BJ (cell line): ENCODE measurements around the gene CYP3A5. TPM values are rescaled to one million over a fixed set of nuclear protein-coding genes. Genes with fewer than 3 reads are reported as not detected.

Experiments
- CTCF ChIA-PET: fragments of 350-600 bp; formaldehyde crosslinking; extraction: SDS; loops from one replicate; lab custom pipeline; 2021; ENCODE audit warnings: antibody characterized with exemption, inconsistent platforms; lab: Yijun Ruan, JAX
- POLR2A ChIA-PET: fragments of 300-600 bp; sonication (Branson Sonifier 250); formaldehyde crosslinking; extraction: SDS; loops from one replicate; lab custom pipeline; 2021; ENCODE audit warnings: antibody characterized with exemption; lab: Charles Lee
- DNase-seq: peaks from one replicate; pipeline ENCODE4 v3.0.0-alpha.2; 2011; ENCODE audit warnings: low read depth
- H3K27me3 ChIP-seq: 2 replicates; pipeline ENCODE4 v1.6.0; 2011; ENCODE audit warnings: low read length; ENCODE audit not compliant: control insufficient read depth, insufficient read depth
- H3K36me3 ChIP-seq: 2 replicates; pipeline ENCODE4 v1.5.1; 2011; ENCODE audit warnings: low read length; ENCODE audit not compliant: control insufficient read depth, insufficient read depth
- H3K4me3 ChIP-seq: 2 replicates; pipeline ENCODE4 v1.5.1; 2011; ENCODE audit warnings: low read depth, mild to moderate bottlenecking, control low read depth, low read length
- polyA plus RNA-seq: library from polyadenylated mRNA; depleted of rRNA; stranded (reverse); fragments of >200 nt; gene quantifications from 2 replicates; pipeline ENCODE4 v1.2.3, GENCODE V29; 2011
- TF ChIP-seq, protein P1 (sequence below): IDR thresholded peaks from 2 replicates; pipeline ENCODE4 v1.5.1; 2011; ENCODE audit warnings: low read depth, mild to moderate bottlenecking, control low read depth, inconsistent platforms, low read length, moderate library complexity; ENCODE audit not compliant: insufficient read depth

CYP3A5 gene
- polyA plus RNA-seq, 1 experiment: not detected

DNA sequence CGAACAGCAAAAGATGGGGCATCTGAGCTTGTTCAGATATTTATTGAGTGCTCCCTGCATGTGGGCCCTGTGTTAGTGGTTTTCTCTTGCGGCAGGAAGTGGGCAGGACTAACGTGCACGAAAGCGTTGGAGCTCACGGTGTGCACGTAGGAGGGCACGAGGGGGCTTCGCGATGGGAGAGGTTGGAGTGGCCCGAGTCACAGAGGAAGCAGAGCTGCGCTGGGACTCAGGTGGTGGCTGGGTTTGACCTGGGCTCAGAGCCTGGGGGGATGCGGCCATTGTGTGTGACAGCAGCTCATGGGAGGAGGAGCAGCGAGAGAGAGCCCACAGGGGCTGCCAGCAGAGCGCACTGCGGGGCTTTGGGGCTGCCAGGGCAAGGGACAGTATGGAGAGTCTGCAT is 55.3 kb downstream of the CYP3A5 start:
- peaks cover 54% of the 10 kb centered on the region for H3K36me3 ChIP-seq
- TF ChIP-seq, protein P1, sequence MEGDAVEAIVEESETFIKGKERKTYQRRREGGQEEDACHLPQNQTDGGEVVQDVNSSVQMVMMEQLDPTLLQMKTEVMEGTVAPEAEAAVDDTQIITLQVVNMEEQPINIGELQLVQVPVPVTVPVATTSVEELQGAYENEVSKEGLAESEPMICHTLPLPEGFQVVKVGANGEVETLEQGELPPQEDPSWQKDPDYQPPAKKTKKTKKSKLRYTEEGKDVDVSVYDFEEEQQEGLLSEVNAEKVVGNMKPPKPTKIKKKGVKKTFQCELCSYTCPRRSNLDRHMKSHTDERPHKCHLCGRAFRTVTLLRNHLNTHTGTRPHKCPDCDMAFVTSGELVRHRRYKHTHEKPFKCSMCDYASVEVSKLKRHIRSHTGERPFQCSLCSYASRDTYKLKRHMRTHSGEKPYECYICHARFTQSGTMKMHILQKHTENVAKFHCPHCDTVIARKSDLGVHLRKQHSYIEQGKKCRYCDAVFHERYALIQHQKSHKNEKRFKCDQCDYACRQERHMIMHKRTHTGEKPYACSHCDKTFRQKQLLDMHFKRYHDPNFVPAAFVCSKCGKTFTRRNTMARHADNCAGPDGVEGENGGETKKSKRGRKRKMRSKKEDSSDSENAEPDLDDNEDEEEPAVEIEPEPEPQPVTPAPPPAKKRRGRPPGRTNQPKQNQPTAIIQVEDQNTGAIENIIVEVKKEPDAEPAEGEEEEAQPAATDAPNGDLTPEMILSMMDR: no peak
- DNase-seq: no peak
- no peaks in the 10 kb centered on the region for H3K27me3 ChIP-seq
- POLR2A ChIA-PET: no interaction called here
- CTCF ChIA-PET: interaction anchor here (1.0 to 1.4 kb wide), 2 partner anchors 8 to 9 kb away, joined by 3 to 7 read pairs; no protein-coding TSS in a partner anchor
- H3K4me3 ChIP-seq: no peak overlapping the region

DNA sequence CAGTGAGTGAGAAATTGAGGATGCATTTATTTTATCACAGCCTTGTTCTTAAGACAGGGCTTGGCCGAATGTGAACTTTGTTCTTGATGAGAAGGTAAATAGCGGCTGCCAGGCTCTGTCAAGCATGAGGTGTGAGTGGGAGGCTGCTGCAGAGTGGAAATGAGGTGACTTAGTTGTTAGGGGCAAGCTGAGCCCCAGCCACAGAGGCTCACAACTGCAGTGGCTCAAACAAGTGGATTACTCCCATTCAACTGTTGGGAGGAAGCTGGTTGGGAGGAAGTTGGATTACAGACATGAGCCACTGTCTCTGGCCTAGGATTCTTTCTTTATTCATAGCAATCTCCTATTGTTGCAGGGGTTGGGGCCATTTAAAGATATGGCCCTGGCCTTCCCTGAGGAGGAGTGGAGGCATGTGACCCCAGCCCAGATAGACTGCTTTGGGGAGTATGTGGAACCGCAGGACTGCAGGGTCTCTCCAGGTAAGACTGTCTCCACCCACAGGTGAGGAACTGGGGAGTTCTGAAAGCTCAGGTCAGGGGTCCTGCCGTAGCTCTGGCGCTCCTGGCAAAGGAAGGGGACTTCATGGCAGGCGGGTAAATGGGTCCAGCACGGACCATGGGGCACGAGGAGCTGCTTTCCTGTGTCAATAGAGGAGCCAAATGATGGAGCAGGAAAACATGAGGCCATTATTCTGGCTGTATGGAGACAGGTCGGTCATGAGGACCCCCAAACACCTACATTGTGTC is 55.9 kb downstream of the CYP3A5 start:
- ChIA-PET CTCF (interaction anchor here (1.0 to 1.4 kb wide), 2 partner anchors 8 to 9 kb away, joined by 3 to 7 read pairs; no protein-coding TSS in a partner anchor), POLR2A (no interaction called here)
- peaks cover 51% of the 10 kb centered on the region for H3K36me3 ChIP-seq
- no peak for DNase-seq
- no peaks in the 10 kb centered on the region for H3K27me3 ChIP-seq
- TF ChIP-seq, protein P1: no peak
- no peak overlapping the region for H3K4me3 ChIP-seq

DNA sequence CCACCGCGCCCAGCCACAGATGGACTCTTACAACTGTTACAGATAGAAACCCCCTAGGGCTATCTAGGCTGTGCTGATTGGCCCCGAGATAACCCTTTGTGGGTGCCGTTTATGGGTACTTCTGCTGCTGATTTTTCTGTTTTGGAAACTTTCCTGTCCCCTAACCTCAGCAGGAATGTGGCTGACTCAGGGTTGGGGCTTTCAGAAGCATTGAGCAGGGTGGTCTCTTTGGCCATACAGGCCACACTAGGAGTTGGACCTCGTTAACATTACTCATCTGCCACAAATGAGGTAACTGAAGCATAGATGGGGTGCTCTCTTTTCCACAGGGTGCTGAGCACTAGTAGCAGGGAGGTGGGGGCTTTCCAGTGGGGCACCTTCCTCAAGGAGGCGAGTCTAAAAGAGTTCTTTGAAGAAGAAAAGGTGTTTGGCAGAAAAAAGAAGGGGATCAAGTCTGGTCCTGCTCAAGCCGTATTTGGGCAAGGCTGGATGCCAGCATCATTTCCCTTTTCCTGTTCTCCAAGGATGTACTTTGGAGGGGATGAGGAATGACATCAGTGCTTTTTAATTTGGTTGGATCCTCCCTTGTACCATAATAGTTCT is 56.6 kb downstream of the CYP3A5 start:
- Histone ChIP-seq H3K4me3 (no peak overlapping the region), H3K27me3 (no peaks in the 10 kb centered on the region), H3K36me3 (peaks cover 49% of the 10 kb centered on the region)
- POLR2A ChIA-PET: no interaction called here
- TF ChIP-seq, protein P1: no peak
- CTCF ChIA-PET: no interaction called here
- no peak for DNase-seq

DNA sequence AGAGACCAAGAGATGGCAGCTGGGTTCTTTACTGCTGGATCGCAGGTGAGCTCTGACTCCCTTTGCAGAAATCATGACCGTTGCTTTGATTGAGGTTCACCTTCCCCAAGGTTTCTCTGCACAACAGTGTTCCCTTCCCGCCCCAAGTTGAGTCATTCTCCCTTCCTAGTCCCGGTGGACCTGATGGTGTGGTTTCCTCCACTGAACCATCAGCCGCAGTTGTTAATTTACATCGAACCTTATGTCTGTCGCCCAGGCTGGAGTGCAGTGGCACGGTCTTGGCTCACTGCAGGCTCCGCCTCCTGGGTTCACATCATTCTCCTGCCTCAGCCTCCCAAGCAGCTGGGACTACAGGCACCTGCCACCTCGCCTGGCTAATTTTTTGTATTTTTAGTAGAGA is 57.2 kb downstream of the CYP3A5 start:
- no peaks in the 10 kb centered on the region for H3K27me3 ChIP-seq
- peaks cover 48% of the 10 kb centered on the region for H3K36me3 ChIP-seq
- no peak for DNase-seq
- TF ChIP-seq, protein P1: no peak
- ChIA-PET POLR2A (no interaction called here), CTCF (interaction anchor here (1.7 kb wide), 1 partner anchor 8 kb away, joined by 6 read pairs; no protein-coding TSS in a partner anchor)
- no peak overlapping the region for H3K4me3 ChIP-seq

DNA sequence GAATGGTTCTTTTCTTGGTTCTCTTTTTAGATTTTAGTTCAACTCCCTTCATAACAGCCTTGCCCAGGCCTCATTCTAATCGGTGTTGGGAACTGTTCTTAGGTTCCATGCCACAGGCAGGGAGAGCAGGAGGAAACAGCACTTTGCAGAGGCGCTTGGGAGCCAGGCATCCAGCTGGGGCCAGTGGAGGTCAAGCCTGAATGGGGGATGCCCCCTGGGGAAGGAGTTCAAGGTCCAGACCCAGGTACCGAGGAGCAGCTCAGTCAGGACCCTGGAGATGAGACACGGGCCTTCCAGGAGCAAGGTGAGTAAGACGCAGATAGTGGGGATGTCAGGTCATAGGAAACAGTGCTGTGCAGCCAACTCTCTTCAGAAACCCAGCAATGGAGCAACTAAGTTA is 58.5 kb downstream of the CYP3A5 start:
- TF ChIP-seq, protein P1: no peak
- POLR2A ChIA-PET: no interaction called here
- H3K36me3 ChIP-seq: peaks cover 46% of the 10 kb centered on the region
- no peak for DNase-seq
- CTCF ChIA-PET: interaction anchor here (1.7 kb wide), 1 partner anchor 10 kb away, joined by 6 read pairs; no protein-coding TSS in a partner anchor
- H3K4me3 ChIP-seq: no peak overlapping the region
- no peaks in the 10 kb centered on the region for H3K27me3 ChIP-seq
